Activated T-helper 9 cell treated with anti-CD3 and anti-CD28 coated beads, Interleukin-2, amount 50 U/mL, for 16 hours (primary cell): ENCODE measurements around the gene RGS6.

ENCODE experiments used
- DNase-seq: peaks from one replicate; pipeline ENCODE4 v3.0.0-alpha.2; 2020; ENCODE audit warnings: low read depth

Gene RGS6

GRCh38 chr14:72609205-72609916 lies 677.1 kb downstream of the RGS6 start:
- no peak for DNase-seq

- DNase-seq, result no peak
These were observed 678.0 kb downstream of the RGS6 start for GRCh38 chr14:72610096-72610830.

- no peak for DNase-seq
These were observed 678.6 kb downstream of the RGS6 start for GRCh38 chr14:72610831-72611200.

GRCh38 chr14:72611506-72611905 lies 679.3 kb downstream of the RGS6 start:
- no peak for DNase-seq

- DNase-seq, result no peak
These were observed 679.8 kb downstream of the RGS6 start for GRCh38 chr14:72612041-72612440.

- no peak for DNase-seq
These were observed 681.2 kb downstream of the RGS6 start for GRCh38 chr14:72613231-72613974.

- DNase-seq, result no peak
These were observed 681.7 kb downstream of the RGS6 start for GRCh38 chr14:72613975-72614319.

- no peak for DNase-seq
These were observed 682.1 kb downstream of the RGS6 start for GRCh38 chr14:72614365-72614764.

GRCh38 chr14:72614891-72615415 lies 682.7 kb downstream of the RGS6 start:
- DNase-seq, result no peak

- no peak for DNase-seq
These were observed 683.4 kb downstream of the RGS6 start for GRCh38 chr14:72615451-72616121.
